GM12892 (cell line): ENCODE measurements around the gene COL15A1.

ENCODE experiments used
- POLR2A ChIP-seq: IDR thresholded peaks from 2 replicates; pipeline ENCODE4 v1.6.1; 2011; ENCODE audit warnings: low read depth, low read length, control low read depth
- POLR2AphosphoS5 ChIP-seq: IDR thresholded peaks from 2 replicates; pipeline ENCODE4 v1.6.1; 2011; ENCODE audit warnings: low read depth, low read length, control low read depth
- TAF1 ChIP-seq: IDR thresholded peaks from 2 replicates; pipeline ENCODE4 v1.6.1; 2011; ENCODE audit warnings: low read depth, mild to moderate bottlenecking, control low read depth, low read length, borderline replicate concordance

GRCh38 chr9:99104459-99105151, 160.9 kb downstream of the COL15A1 start, which contains the start of gene TGFBR1:
- TF ChIP-seq POLR2A (peak; percentile 82), TAF1 (no peak), POLR2AphosphoS5 (peak; percentile 59)
